ENCODE results near the gene CNTNAP3.
"Not testable (repeated sequence)": the region's sequence is repeated elsewhere in the genome, so short reads cannot be mapped to it uniquely, and the experiment has no call there.

CNTNAP3 gene

GRCh38 chr9:39028855-39029254 lies 259.1 kb downstream of the CNTNAP3 start:
- not testable (repeated sequence) for H3K4me3 ChIP-seq (ENCODE audit: low read length); DNase-seq (ENCODE audit: low read depth)

DNA sequence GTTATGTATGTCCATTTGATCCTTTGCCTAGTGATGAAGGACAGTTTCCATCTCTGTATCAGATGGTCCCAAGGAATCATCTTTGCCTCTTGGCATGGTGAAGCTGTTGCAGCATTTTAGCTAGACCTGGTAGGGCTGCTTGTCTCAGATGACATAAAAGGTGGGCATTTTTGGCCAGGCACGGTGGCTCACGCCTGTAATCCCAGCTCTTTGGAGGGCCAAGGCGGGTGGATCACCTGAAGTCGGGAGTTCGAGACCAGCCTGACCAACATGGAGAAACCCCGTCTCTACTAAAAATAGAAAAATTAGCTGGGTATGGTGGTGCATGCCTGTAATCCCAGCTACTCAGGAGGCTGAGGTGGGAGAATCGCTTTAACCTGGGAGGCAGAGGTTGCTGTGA lies 259.8 kb downstream of the CNTNAP3 start:
- H3K4me3 ChIP-seq (ENCODE audit: low read length); DNase-seq (ENCODE audit: low read depth): not testable (repeated sequence)

DNA sequence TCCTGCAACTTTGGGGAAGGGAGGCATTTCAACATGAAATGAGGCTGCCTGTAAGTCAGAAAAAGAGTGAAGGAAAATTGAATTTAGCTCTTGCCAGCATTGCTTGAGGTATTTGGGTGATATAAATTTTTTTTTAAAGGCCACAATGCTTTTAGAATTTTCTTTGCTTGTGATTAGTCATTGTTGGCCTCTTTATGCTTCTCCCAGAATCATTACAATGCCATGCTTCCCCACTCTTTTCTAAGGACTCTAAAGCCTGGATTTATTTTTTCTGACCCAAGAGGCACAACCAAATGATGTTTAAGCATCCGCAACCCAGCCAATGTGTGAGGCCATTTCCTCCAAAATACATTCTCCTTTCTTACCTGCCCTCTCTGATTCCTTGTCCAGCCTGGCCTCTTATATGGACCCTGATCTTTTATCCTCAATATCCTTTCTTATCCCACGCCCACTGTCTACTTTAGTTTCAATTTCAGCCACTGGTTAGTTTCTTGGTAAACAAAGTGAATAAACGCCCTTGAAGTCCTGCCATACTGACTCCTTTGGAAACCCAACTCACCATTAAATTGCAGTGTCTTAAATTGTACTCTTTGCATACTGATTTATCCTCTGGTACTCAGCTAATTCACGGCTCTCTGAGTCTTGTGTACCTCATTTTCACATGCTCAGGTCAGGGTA lies 261.9 kb downstream of the CNTNAP3 start:
- not testable (repeated sequence) for H3K4me3 ChIP-seq (ENCODE audit: low read length); DNase-seq (ENCODE audit: low read depth)

All from retinal pigment epithelial cell (primary cell).